Brain microvascular endothelial cell (primary cell): ENCODE results near the gene CDH22.

Experiments used
- DNase-seq: peaks from one replicate; pipeline ENCODE4 v3.0.0-alpha.2; 2020
- H3K27ac ChIP-seq: fragments of 250-450 bp; sonication (Bioruptor Pico); 2 replicates; pipeline ENCODE4 v1.5.1; 2020; ENCODE audit warnings: mild to moderate bottlenecking, moderate library complexity
- H3K27me3 ChIP-seq: fragments of 250-450 bp; sonication (Bioruptor Pico); replicated peaks from 2 replicates; pipeline ENCODE4 v1.5.1; 2020; ENCODE audit warnings: mild to moderate bottlenecking
- H3K36me3 ChIP-seq: fragments of 250-450 bp; sonication (Bioruptor Pico); replicated peaks from 2 replicates; pipeline ENCODE4 v1.5.1; 2020; ENCODE audit warnings: mild to moderate bottlenecking
- H3K4me3 ChIP-seq: 2 replicates; pipeline ENCODE4 v1.5.1; 2011; ENCODE audit warnings: low read depth, mild to moderate bottlenecking, control low read depth, low read length, moderate library complexity
- in situ Hi-C: cut with HindIII; loops from 2 replicates; pipeline ENCODE4 v1.10.0; 2017; ENCODE audit warnings: low sequenced_read_pairs, low pct_ligation_motif_present
- TF ChIP-seq, protein P1 (sequence below): IDR thresholded peaks from 2 replicates; pipeline ENCODE4 v1.5.1; 2011; ENCODE audit warnings: low read depth, mild to moderate bottlenecking, moderate library complexity, low read length, control low read depth, inconsistent platforms; ENCODE audit errors: missing control alignments

Gene CDH22

DNA sequence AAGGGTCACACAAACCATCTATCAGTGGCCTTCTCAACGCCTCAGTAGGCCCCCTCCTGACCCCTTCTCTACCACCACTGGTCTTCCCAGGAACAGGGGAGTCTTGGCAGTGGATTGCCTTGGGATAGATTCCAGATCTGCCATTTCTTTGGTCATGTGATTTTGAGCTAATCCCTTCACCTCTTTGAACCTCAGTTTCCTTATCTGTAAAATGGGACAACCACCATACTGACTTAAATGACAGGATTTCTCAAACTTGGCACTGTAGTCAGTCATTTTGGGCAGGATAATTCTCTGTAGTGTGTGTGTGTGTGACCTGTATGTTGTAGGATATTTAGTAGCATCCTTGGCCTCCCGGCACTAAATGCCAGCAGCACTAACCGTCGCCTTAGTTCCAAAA is 89.1 kb downstream of the CDH22 start:
- TF ChIP-seq, protein P1, sequence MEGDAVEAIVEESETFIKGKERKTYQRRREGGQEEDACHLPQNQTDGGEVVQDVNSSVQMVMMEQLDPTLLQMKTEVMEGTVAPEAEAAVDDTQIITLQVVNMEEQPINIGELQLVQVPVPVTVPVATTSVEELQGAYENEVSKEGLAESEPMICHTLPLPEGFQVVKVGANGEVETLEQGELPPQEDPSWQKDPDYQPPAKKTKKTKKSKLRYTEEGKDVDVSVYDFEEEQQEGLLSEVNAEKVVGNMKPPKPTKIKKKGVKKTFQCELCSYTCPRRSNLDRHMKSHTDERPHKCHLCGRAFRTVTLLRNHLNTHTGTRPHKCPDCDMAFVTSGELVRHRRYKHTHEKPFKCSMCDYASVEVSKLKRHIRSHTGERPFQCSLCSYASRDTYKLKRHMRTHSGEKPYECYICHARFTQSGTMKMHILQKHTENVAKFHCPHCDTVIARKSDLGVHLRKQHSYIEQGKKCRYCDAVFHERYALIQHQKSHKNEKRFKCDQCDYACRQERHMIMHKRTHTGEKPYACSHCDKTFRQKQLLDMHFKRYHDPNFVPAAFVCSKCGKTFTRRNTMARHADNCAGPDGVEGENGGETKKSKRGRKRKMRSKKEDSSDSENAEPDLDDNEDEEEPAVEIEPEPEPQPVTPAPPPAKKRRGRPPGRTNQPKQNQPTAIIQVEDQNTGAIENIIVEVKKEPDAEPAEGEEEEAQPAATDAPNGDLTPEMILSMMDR, result no peak
- Histone ChIP-seq H3K4me3 (no peak overlapping the region), H3K36me3 (no peaks in the 10 kb centered on the region), H3K27ac (no peak overlapping the region), H3K27me3 (peaks cover 8% of the 10 kb centered on the region)
- no peak for DNase-seq
- in situ Hi-C loops, result no loop called here

DNA sequence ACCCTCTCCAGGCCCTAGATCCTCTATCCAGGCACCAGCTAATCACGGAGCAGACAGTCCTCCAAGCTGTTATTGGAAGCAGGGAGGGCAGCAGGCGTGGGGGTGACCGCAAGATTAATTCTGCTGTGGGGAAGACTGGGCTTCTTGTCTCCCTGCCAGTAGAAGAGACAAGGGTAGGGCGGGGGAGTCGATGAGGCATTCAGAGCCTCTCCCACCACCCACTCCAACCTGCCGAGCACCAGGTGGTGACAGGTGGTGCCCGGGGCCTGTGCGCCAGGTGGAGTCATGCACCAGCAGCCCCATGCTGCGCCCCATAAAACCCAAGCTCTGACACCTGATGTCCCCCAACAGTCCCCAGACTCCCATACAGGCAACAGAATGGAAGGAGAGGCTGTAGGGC is 89.6 kb downstream of the CDH22 start:
- H3K36me3 ChIP-seq, result no peaks in the 10 kb centered on the region
- DNase-seq, result no peak
- H3K27ac ChIP-seq, result no peak overlapping the region
- in situ Hi-C loops, result no loop called here
- H3K27me3 ChIP-seq, result peaks cover 8% of the 10 kb centered on the region
- TF ChIP-seq, protein P1, result no peak
- no peak overlapping the region for H3K4me3 ChIP-seq

DNA sequence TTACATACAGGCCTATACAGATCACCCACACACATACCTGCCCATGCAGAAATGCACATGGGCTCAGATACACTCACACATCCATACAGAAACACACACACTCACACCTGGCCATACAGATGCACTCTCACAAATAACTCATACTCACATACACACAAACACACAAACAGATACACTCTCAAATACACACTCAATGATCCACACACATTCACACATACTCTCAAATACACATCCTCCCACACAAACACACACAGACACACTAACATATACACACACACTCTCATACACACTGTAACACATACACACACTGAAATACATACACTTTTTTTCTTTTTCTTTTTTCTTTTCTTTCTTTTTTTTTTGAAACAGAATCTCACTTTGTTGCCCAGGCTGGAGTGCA is 90.7 kb downstream of the CDH22 start:
- Histone ChIP-seq H3K27me3 (peaks cover 16% of the 10 kb centered on the region), H3K36me3 (no peaks in the 10 kb centered on the region), H3K27ac (no peak overlapping the region), H3K4me3 (no peak overlapping the region)
- no peak for DNase-seq
- TF ChIP-seq, protein P1, result no peak
- in situ Hi-C loops, result no loop called here

DNA sequence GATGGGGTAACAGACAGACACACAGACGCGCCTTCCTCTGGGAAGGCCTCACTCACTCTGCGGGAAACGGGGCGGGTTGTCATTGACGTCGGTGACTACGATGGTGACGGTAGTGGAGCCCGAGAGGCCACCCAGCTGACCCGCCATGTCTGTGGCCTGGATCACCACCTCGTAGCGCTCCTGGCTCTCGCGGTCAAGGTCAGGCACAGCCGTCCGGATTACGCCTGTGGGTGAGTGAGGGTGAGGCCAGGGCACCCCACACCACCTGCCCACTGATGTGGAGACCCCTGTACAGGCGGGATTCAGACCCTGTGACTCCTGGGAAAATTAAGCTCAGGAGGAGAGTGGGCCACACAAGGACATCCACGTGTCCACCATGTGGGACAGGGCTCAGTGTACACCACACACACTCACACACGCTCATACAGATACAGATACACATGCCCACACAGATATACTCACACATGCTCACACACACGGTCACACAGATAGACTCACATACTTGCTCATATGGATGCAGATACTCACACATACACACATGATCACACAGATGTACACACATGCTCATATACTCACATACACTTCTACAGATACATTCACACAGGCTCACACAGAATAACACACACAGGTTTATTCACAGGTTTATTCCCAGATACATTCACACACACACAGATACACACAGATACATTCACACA is 91.4 kb downstream of the CDH22 start:
- H3K27me3 ChIP-seq, result peaks cover 22% of the 10 kb centered on the region
- DNase-seq, result no peak
- in situ Hi-C loops, result no loop called here
- H3K36me3 ChIP-seq, result no peaks in the 10 kb centered on the region
- H3K4me3 ChIP-seq, result no peak overlapping the region
- TF ChIP-seq, protein P1, result no peak
- H3K27ac ChIP-seq, result no peak overlapping the region

DNA sequence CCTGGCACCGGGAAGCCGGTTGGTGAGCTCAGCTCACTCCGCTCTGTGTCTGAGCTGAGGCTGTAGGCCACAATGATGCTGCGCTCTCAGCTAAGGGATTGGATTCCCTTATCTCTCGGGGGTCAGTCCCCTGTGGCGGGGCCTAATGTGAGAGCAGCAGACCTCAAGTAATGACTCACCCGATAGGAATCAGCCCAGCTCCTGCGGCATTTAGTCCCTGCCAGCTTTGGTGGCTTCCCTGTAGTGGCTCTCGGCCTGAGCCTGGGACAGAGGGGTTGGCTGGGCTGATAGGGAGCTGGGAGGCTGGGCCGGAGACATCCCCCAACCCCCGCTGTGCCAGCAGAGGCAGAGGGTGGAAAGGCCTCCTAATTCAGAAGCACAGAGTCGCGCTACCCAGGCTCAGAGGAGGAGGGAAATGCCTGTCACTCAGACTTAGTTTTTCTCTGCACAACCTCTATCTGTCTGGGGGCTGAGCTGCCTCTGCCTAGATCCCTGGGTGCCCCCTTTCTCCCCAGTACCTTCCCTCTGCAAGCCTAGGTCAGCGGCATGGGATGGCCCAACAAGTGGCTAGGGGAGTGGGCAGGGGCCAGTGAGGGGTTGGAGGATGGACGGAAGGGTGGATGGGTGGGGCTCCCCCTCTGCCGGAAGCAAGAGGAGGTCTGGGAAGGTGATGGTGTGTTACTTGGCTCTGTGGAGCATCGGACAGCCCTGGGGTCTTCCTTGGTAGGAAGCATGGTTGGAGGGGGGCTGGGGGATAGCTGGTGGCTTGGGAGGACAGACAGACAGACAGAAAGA is 92.2 kb downstream of the CDH22 start:
- H3K4me3 ChIP-seq, result no peak overlapping the region
- peaks cover 28% of the 10 kb centered on the region for H3K27me3 ChIP-seq
- H3K27ac ChIP-seq, result no peak overlapping the region
- TF ChIP-seq, protein P1, result no peak
- in situ Hi-C loops, result no loop called here
- DNase-seq, result peak; percentile 84
- no peaks in the 10 kb centered on the region for H3K36me3 ChIP-seq
